Peyer's patch (tissue), 4 donors: Measurements from ENCODE around the gene GAP43.

Source experiments
- CTCF ChIP-seq, 6 experiments: fragments of 450-650 bp in 4 of 6; fragments of 200-600 bp in 2 of 6; sonication (generic) in 1 of 6; IDR thresholded peaks; one replicate each; pipeline ENCODE4 v1.5.1; 2017 to 2019; ENCODE audit warnings: antibody characterized with exemption in 6 of 6, mild to moderate bottlenecking in 3 of 6, moderate library complexity in 1 of 6
- POLR2A ChIP-seq, 2 donors: fragments of 450-650 bp; IDR thresholded peaks; one replicate each; pipeline ENCODE4 v1.5.1; 2017; ENCODE audit warnings: antibody characterized with exemption in 2 of 2, mild to moderate bottlenecking in 2 of 2, moderate library complexity in 2 of 2

DNA sequence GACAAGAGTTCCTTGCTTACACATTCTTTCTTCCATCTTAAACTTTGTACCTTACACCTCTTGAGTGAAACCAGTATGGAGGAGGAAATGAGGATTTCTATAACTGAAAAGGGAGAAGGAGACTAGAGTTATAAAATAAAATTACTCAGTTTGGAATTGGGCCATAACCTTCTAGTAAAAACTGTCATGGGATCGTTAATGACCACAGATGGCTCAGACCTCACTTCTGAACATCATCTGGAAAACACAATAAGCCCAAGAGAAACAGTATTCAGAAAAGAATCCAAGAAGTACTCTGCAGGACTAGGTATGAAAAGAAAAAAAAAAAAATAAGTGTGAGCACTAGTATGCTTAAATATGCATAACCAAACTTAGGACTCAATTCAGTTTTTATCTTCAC, 12.1 kb downstream of the GAP43 start:
- TF ChIP-seq CTCF (IDR thresholded peaks at IDR 0.05) (no peak), POLR2A (IDR thresholded peaks at IDR 0.05) (no peak)
